Left ventricle myocardium inferior (tissue), 1 donor: ENCODE data around the gene STOM. TPM values are rescaled to one million over a fixed set of nuclear protein-coding genes. Genes with fewer than 3 reads are reported as not detected.

Source experiments
- DNase-seq: peaks from one replicate; pipeline ENCODE4 v3.0.0-alpha.2; 2020
- H3K27ac ChIP-seq: fragments of 200-600 bp; replicated peaks from 2 replicates; pipeline ENCODE4 v1.8.0; 2021
- H3K27me3 ChIP-seq: fragments of 200-600 bp; 2 replicates; pipeline ENCODE4 v1.8.0; 2021; ENCODE audit warnings: low read depth
- H3K36me3 ChIP-seq: fragments of 200-600 bp; 2 replicates; pipeline ENCODE4 v1.8.0; 2021
- H3K4me1 ChIP-seq: fragments of 200-600 bp; 2 replicates; pipeline ENCODE4 v1.8.0; 2021
- H3K4me3 ChIP-seq: fragments of 200-600 bp; 2 replicates; pipeline ENCODE4 v1.8.0; 2021; ENCODE audit warnings: mild to moderate bottlenecking, moderate library complexity
- H3K9me3 ChIP-seq: fragments of 200-600 bp; replicated peaks from 2 replicates; pipeline ENCODE4 v1.8.0; 2021
- CTCF ChIP-seq: fragments of 200-600 bp; IDR thresholded peaks from 2 replicates; pipeline ENCODE4 v1.8.0; 2021; ENCODE audit warnings: antibody characterized with exemption, mild to moderate bottlenecking, borderline replicate concordance
- intact Hi-C: fragments of 100-400 bp; cut with micrococcal nuclease; formaldehyde crosslinking; loops from one replicate; pipeline ENCODE4 v1.11.0; 2022
- total RNA-seq: library from RNA; stranded (reverse); fragmentation: NEBNext Ultra II Directional; extraction: Animal tissue kit (Norgen Biotek cat#: 25700); gene quantifications from one replicate; pipeline ENCODE4 v1.2.1, GENCODE V29; 2021
- donor health status: DM: no; HTN: yes; CAD: no; lungs with severe emphysema.

The STOM gene
- total RNA-seq, 1 donor from 2014 or later = 165 TPM

GRCh38 chr9:121301881-121302286 is 68.2 kb downstream of the STOM start:
- peak overlapping the region; percentile 72 for H3K4me3 ChIP-seq
- intact Hi-C loops = no loop called here
- no peaks in the 10 kb centered on the region for H3K9me3 ChIP-seq
- peak overlapping the region; percentile 98 for H3K27ac ChIP-seq
- no peak for TF ChIP-seq CTCF
- peaks cover 98% of the 10 kb centered on the region for H3K4me1 ChIP-seq
- DNase-seq = no peak
- no peaks in the 10 kb centered on the region for H3K27me3 ChIP-seq
- H3K36me3 ChIP-seq = peaks cover 53% of the 10 kb centered on the region

GRCh38 chr9:121300283-121301119 is 69.5 kb downstream of the STOM start:
- H3K36me3 ChIP-seq = peaks cover 39% of the 10 kb centered on the region
- H3K4me1 ChIP-seq = peaks cover 98% of the 10 kb centered on the region
- H3K27me3 ChIP-seq = no peaks in the 10 kb centered on the region
- DNase-seq = no peak
- peak overlapping the region; percentile 72 for H3K4me3 ChIP-seq
- peak overlapping the region; percentile 98 for H3K27ac ChIP-seq
- no peaks in the 10 kb centered on the region for H3K9me3 ChIP-seq
- no peak for TF ChIP-seq CTCF
- intact Hi-C loops = no loop called here

- Histone ChIP-seq H3K4me1 (peaks cover 98% of the 10 kb centered on the region), H3K9me3 (no peaks in the 10 kb centered on the region), H3K27me3 (no peaks in the 10 kb centered on the region), H3K27ac (peak overlapping the region; percentile 98), H3K36me3 (peaks cover 31% of the 10 kb centered on the region), H3K4me3 (peak overlapping the region; percentile 72)
- peak; percentile 93 for DNase-seq
- intact Hi-C loops = no loop called here
- TF ChIP-seq CTCF = no peak
These were observed 70.4 kb downstream of the STOM start for GRCh38 chr9:121299467-121300282.

GRCh38 chr9:121298689-121299466 is 71.2 kb downstream of the STOM start:
- Histone ChIP-seq H3K9me3 (no peaks in the 10 kb centered on the region), H3K27ac (peak overlapping the region; percentile 98), H3K4me3 (peak overlapping the region; percentile 72), H3K4me1 (peaks cover 98% of the 10 kb centered on the region), H3K27me3 (no peaks in the 10 kb centered on the region), H3K36me3 (peaks cover 23% of the 10 kb centered on the region)
- intact Hi-C loops = no loop called here
- no peak for TF ChIP-seq CTCF
- no peak for DNase-seq

- Histone ChIP-seq H3K4me1 (peaks cover 98% of the 10 kb centered on the region), H3K4me3 (peak overlapping the region; percentile 72), H3K27me3 (no peaks in the 10 kb centered on the region), H3K27ac (peak overlapping the region; percentile 98), H3K36me3 (peaks cover 15% of the 10 kb centered on the region), H3K9me3 (no peaks in the 10 kb centered on the region)
- no peak for DNase-seq
- TF ChIP-seq CTCF = no peak
- intact Hi-C loops = no loop called here
These were observed 72.0 kb downstream of the STOM start for GRCh38 chr9:121298016-121298538.
